IPS-20b (cell line): ENCODE data around the gene CELF5.

ENCODE experiments used
- H3K27ac ChIP-seq: one replicate; pipeline ENCODE4 v1.5.1; 2013; ENCODE audit warnings: low read length
- H3K27me3 ChIP-seq: 2 replicates; pipeline ENCODE4 v1.6.1; 2013; ENCODE audit warnings: mild to moderate bottlenecking, low read length, inconsistent platforms; ENCODE audit not compliant: insufficient read depth
- H3K36me3 ChIP-seq: 2 replicates; pipeline ENCODE4 v1.6.1; 2013; ENCODE audit warnings: low read depth, mild to moderate bottlenecking, inconsistent platforms, low read length, moderate library complexity; ENCODE audit not compliant: insufficient read depth
- H3K4me1 ChIP-seq: 2 replicates; pipeline ENCODE4 v1.6.1; 2013; ENCODE audit warnings: mild to moderate bottlenecking, control low read depth, inconsistent platforms, low read length, moderate library complexity; ENCODE audit not compliant: insufficient read depth
- H3K4me3 ChIP-seq: 2 replicates; pipeline ENCODE4 v1.5.1; 2013; ENCODE audit warnings: mild to moderate bottlenecking, low read length, inconsistent platforms
- H3K9ac ChIP-seq: 2 replicates; pipeline ENCODE4 v1.6.1; 2013; ENCODE audit warnings: low read depth, mild to moderate bottlenecking, inconsistent platforms, low read length, moderate library complexity
- H3K9me3 ChIP-seq: 2 replicates; pipeline ENCODE4 v1.6.1; 2013; ENCODE audit warnings: mild to moderate bottlenecking, low read depth, low read length, inconsistent platforms; ENCODE audit not compliant: insufficient read depth

Gene CELF5

DNA sequence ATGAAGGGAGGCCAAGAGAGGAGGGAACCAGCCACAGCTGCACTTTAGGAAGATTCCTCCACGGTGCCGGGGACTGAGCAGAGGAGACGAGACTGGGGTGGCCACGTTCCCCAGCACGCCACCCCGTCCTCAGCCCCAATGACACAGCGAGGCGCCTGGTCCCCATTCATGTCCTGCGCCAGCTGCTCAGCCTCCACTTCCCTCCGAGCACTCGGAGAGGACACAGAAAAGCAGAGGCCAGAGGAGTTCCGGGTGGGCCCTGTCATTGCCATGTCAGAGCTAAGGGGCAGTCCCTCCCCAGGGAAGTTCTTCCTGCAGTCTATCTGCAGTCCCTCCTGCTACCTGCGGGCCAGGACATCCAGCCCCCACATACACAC is 88.7 kb downstream of the CELF5 start:
- no peaks in the 10 kb centered on the region for H3K9me3 ChIP-seq
- peaks cover 39% of the 10 kb centered on the region for H3K27me3 ChIP-seq
- no peak overlapping the region for H3K9ac ChIP-seq
- no peak overlapping the region for H3K27ac ChIP-seq
- H3K4me3 ChIP-seq, result no peak overlapping the region
- no peaks in the 10 kb centered on the region for H3K36me3 ChIP-seq
- no peaks in the 10 kb centered on the region for H3K4me1 ChIP-seq

DNA sequence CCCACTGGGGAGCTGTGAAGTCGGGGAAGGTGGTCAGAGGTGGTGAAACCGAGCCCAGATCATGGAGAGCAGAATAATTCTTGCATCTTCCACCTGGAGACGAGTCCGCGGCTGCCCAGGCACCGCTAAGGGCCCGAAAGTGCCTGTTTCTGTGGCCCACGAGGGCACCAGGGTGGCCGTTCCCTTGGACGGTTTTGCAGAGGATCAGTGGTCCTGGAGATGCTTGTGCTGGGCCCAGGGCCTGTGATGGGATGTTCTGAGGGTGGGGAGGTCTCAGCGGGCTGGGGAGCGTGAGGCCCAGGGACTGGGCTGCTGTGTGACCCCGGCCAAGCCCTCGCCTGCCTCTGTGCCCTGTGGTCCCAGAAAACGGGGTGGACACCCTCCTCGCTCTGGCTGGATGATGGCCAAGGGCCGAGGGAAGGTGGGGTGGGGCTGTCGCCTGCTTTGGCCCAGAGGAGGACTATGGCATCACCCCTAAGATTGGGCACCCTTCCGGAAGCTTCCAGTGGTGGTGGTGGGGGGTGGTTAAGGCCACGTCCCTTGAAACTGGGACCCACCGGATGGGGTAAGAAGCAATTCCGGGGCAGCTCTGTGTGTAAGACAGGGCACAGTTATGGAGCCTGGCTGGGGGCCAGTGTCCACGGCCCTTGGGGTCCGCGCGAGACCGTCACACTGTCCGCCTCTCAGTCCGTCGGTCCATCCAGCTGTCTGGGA is 90.7 kb downstream of the CELF5 start:
- H3K9me3 ChIP-seq, result no peaks in the 10 kb centered on the region
- peaks cover 22% of the 10 kb centered on the region for H3K27me3 ChIP-seq
- no peak overlapping the region for H3K4me3 ChIP-seq
- no peak overlapping the region for H3K27ac ChIP-seq
- no peaks in the 10 kb centered on the region for H3K4me1 ChIP-seq
- no peak overlapping the region for H3K9ac ChIP-seq
- H3K36me3 ChIP-seq, result no peaks in the 10 kb centered on the region

DNA sequence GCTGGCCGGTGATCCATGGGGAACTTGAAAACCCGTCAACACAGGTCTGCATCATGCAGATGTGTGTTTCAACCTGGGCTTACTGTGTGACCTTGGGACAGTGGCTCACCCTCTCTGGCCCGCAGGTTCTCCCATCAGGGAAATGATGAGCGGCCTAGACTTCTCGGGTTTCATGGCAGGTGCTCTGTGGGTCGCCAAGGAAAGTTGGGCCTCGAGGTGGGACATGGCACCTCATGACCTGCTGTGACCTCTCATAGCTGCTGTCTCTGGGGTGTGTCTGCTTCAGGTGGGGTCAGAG is 91.2 kb downstream of the CELF5 start:
- peaks cover 17% of the 10 kb centered on the region for H3K27me3 ChIP-seq
- H3K4me3 ChIP-seq, result no peak overlapping the region
- no peaks in the 10 kb centered on the region for H3K9me3 ChIP-seq
- H3K9ac ChIP-seq, result no peak overlapping the region
- H3K36me3 ChIP-seq, result no peaks in the 10 kb centered on the region
- no peaks in the 10 kb centered on the region for H3K4me1 ChIP-seq
- no peak overlapping the region for H3K27ac ChIP-seq

DNA sequence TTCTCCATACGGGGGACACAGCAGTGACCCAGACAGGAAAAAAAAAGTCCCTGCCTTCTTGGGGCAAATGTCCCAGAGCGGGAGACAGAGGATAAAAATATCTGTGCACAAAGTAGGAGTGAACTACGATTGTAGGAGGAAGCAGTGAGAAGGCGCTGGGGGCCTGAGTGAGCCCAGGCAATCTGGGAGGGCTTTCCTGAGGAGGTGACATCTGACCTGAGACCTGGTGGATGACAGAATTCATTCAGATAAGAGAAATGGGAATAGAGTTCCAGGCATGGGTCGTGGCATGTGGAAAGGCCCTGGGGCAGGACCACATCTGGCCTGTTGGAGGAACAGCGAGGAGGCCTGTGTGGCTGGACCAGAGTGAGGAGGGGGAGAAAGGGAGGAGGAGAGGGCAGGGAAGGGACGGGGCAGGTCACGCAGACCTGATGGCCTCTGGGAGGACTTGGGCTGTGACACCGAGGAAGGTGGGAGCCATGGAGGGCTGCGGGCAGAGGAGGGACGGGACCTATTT is 91.7 kb downstream of the CELF5 start:
- Histone ChIP-seq H3K9me3 (no peaks in the 10 kb centered on the region), H3K4me3 (no peak overlapping the region), H3K9ac (no peak overlapping the region), H3K27ac (no peak overlapping the region), H3K4me1 (no peaks in the 10 kb centered on the region), H3K36me3 (no peaks in the 10 kb centered on the region), H3K27me3 (peaks cover 13% of the 10 kb centered on the region)

DNA sequence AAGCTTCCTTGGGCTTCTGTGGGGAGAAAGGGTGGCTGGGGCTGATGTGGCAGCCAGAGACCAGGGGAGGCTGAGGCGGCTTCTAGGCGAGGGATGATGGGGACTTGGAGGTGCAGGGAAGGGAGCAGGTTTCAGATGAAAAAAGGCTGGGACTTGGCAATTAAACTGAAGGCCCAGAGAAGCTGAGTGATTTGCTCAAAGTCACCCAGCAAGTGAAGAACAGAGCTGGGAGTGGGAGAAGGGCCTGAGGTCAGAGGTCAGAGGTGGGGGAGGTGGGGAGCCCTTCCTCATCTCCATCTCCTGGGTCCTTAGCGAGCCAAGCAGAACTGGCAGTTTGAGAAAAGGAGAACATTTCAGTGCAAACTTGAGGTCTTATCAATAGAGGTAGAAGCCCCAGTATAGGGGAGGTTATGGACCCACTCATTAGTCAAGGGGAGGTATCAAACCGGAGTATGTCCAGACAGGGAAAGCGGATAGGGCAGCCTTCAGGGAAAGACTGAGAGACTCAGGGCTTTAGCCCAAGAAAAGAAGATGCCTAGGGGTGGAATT is 92.3 kb downstream of the CELF5 start:
- Histone ChIP-seq H3K4me1 (no peaks in the 10 kb centered on the region), H3K27me3 (peaks cover 14% of the 10 kb centered on the region; the same call in 1 of the 2 replicates), H3K36me3 (no peaks in the 10 kb centered on the region), H3K9ac (no peak overlapping the region), H3K4me3 (no peak overlapping the region), H3K27ac (no peak overlapping the region), H3K9me3 (no peaks in the 10 kb centered on the region)

DNA sequence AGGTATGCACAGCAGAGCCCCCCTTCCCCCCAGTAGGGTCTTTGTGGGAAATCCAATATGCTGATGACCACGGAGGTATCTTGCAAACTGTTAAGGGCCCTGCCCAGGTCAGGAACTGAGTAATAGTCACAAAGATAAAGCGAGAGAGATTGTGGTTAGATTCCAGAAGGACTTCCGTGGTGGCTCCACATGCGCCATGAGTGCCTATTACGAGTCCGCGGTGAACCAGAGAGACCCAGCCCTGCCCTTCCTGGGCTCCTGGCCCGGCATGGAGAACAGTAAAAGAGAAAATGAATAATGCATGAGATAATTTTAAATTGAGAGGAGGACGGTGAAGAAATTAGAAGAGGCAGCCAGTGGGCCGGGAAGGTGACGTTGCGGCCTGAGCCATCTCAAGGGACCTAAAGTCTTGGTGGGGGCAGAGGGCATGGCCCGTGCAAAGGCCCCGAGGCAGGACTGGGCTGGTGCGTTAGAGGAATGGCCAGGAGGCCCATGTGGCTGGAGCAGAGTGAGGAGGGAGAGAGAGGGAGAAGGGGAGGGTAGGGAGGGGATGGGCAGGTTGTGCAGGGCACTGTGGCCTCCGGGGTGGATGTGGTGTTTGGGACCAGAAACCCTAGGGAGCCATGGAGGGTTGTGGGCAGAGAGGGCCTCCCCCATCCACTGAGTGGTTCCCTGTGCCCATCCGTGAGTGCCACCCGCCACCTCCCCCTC is 95.3 kb downstream of the CELF5 start:
- Histone ChIP-seq H3K27me3 (peaks cover 9% of the 10 kb centered on the region; the same call in 1 of the 2 replicates), H3K9me3 (no peaks in the 10 kb centered on the region), H3K9ac (no peak overlapping the region), H3K4me1 (no peaks in the 10 kb centered on the region), H3K27ac (no peak overlapping the region), H3K4me3 (no peak overlapping the region), H3K36me3 (no peaks in the 10 kb centered on the region)

DNA sequence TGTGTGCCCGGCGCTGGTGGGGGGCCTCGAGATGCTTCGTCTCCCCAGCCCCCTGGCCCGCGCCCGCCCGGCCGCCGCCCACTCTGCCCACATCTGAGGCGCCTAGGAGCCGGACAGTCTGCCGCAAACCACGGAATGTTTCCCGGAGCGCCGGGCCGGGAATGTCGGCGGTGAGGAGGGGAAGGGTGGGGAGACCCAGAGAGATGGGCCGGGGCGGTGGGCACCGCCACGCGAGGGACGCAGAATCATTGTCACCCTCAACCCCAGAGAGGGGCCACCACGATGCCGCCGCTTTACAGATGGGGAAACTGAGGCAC is 95.9 kb downstream of the CELF5 start:
- Histone ChIP-seq H3K4me1 (no peaks in the 10 kb centered on the region), H3K9ac (no peak overlapping the region), H3K27me3 (peaks cover 9% of the 10 kb centered on the region; the same call in 1 of the 2 replicates), H3K36me3 (no peaks in the 10 kb centered on the region), H3K4me3 (no peak overlapping the region), H3K9me3 (no peaks in the 10 kb centered on the region), H3K27ac (no peak overlapping the region)

DNA sequence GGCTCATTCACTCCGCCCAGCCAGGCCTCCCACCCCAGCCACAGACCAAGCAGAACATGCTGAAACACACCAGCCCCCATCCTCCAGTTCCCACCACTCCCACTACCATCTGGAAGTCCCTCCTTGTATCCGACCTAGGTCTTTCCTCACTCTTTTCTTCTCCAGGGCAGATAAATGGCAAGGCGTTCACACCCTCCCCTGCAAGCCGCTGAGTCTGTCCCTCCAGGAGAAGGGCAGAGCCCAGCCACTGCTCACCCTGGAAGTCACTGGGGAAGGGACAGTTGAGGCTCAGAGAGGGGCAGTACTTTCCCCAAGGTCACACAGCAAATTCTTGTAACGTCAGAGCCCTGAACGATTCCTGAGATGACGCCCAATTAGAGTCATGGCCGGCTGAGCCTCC is 96.4 kb downstream of the CELF5 start:
- H3K4me3 ChIP-seq, result no peak overlapping the region
- H3K9me3 ChIP-seq, result no peaks in the 10 kb centered on the region
- no peak overlapping the region for H3K27ac ChIP-seq
- H3K9ac ChIP-seq, result no peak overlapping the region
- no peaks in the 10 kb centered on the region for H3K4me1 ChIP-seq
- peaks cover 9% of the 10 kb centered on the region; the same call in 1 of the 2 replicates for H3K27me3 ChIP-seq
- no peaks in the 10 kb centered on the region for H3K36me3 ChIP-seq

DNA sequence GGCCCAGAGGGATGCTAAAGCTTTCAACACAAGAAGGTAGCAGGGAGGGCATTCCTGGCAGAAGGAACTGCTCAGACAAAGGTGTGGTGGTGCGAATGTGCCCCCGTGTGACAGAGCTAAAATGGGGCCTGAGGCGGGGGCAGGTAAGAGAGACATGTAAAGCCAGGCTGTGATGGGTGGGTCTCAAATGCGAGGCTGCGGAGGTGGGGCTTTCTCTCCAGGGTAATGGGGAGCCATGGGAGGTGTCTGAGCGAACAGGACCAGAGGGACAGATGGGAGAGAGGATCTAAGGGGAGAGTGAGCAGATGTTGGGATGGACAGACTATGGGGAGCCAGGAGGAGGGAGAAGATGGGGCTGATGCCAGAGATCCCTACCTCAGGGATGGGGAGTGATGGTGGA is 97.2 kb downstream of the CELF5 start:
- no peaks in the 10 kb centered on the region for H3K36me3 ChIP-seq

DNA sequence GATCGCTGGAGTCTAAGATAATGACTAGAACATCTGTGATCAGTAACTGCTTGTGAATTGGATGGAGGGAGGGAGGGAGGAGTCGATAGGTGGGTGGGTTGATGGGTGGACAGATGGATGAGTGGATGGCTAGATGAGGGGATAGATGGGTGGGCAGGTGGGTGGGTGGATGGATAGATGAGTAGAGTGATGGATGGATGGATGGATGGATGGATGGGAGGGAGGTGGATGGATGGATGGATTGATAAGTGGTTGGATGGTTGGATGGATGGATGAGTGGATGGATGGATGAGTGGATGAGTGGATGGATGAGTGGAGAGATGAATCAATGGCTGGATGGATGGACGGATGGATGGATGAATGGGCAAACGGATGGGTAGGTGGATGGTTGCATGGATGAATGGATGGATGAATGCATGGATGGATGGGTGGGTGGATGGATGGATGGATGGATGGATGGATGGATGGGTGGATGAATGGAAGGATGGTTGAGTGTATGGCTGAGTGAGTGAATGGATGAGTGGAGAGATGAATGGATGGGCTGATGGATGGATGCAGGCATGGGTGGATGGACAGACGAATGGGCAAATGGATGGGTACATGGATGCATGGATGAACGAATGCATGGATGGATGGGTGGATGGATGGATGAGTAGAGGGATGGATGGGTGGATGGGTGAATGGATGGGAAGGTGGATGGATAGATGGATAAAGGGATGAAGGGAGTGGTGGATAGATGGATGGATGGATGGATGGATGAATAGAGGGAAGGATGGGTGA is 97.9 kb downstream of the CELF5 start:
- H3K9me3 ChIP-seq, result no peaks in the 10 kb centered on the region
- H3K36me3 ChIP-seq, result no peaks in the 10 kb centered on the region
- no peaks in the 10 kb centered on the region for H3K4me1 ChIP-seq
- H3K27ac ChIP-seq, result no peak overlapping the region
- no peak overlapping the region for H3K4me3 ChIP-seq
- peaks cover 9% of the 10 kb centered on the region; the same call in 1 of the 2 replicates for H3K27me3 ChIP-seq
- H3K9ac ChIP-seq, result no peak overlapping the region

More for the DNA sequence above, 97.2 kb downstream of the CELF5 start:
- peaks cover 9% of the 10 kb centered on the region; the same call in 1 of the 2 replicates for H3K27me3 ChIP-seq
- H3K4me1 ChIP-seq, result no peaks in the 10 kb centered on the region
- no peak overlapping the region for H3K4me3 ChIP-seq
- no peak overlapping the region for H3K27ac ChIP-seq
- H3K9me3 ChIP-seq, result no peaks in the 10 kb centered on the region
- no peak overlapping the region for H3K9ac ChIP-seq

DNA sequence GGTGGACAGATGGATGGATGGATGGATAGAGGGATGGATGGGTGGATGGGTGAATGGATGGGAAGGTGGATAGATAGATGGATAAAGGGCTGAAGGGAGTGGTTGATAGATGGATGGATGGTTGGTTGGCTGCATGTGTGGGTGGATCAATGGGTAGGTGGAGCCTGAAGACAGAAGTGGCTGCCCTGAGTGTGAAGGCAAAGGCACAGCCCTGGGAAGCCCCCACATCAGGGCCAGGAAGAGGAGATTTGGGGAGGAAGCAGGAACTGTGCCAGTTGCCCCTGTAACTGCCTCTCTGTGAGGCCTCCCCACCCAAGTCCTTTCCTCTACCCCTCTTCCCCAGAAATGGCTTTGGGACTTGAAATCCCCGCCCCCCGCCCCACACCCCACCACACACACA is 98.6 kb downstream of the CELF5 start:
- Histone ChIP-seq H3K36me3 (no peaks in the 10 kb centered on the region), H3K9ac (no peak overlapping the region), H3K4me3 (no peak overlapping the region), H3K9me3 (no peaks in the 10 kb centered on the region), H3K4me1 (no peaks in the 10 kb centered on the region), H3K27ac (no peak overlapping the region), H3K27me3 (peaks cover 9% of the 10 kb centered on the region; the same call in 1 of the 2 replicates)
